Choroid plexus epithelial cell (primary cell): Measurements from ENCODE around the gene QRSL1.

Experiments used
- DNase-seq: peaks from one replicate; pipeline ENCODE4 v3.0.0-alpha.2; 2010; ENCODE audit warnings: low read depth
- H3K4me3 ChIP-seq: 2 replicates; pipeline ENCODE4 v1.5.1; 2011; ENCODE audit warnings: low read depth, mild to moderate bottlenecking, control low read depth, low read length, moderate library complexity
- TF ChIP-seq, protein P1 (sequence below): conservative IDR thresholded peaks from 2 replicates; pipeline ENCODE4 v1.5.1; 2011; ENCODE audit warnings: low read depth, mild to moderate bottlenecking, control low read depth, inconsistent platforms, low read length, moderate library complexity

Gene QRSL1

DNA sequence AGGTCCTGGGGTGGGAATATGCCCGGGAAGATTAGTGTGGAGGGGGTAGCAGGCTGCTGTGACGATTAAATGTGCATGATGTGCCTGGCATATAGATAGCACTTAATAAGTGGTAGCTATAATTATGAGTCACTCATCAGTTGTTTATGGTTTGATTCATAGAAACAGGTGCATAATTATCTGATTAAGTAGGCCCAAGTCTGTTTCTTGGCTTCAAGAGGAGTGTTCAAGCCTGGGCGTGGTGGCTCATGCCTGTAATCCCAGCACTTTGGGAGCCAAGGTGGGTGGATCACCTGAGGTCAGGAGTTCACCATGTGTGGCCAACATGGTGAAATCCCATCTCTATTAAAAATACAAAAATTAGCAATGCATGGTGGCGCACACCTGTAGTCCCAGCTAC lies 74.9 kb downstream of the QRSL1 start:
- no peak for DNase-seq
- TF ChIP-seq, protein P1, sequence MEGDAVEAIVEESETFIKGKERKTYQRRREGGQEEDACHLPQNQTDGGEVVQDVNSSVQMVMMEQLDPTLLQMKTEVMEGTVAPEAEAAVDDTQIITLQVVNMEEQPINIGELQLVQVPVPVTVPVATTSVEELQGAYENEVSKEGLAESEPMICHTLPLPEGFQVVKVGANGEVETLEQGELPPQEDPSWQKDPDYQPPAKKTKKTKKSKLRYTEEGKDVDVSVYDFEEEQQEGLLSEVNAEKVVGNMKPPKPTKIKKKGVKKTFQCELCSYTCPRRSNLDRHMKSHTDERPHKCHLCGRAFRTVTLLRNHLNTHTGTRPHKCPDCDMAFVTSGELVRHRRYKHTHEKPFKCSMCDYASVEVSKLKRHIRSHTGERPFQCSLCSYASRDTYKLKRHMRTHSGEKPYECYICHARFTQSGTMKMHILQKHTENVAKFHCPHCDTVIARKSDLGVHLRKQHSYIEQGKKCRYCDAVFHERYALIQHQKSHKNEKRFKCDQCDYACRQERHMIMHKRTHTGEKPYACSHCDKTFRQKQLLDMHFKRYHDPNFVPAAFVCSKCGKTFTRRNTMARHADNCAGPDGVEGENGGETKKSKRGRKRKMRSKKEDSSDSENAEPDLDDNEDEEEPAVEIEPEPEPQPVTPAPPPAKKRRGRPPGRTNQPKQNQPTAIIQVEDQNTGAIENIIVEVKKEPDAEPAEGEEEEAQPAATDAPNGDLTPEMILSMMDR: no peak
- no peak overlapping the region for H3K4me3 ChIP-seq

DNA sequence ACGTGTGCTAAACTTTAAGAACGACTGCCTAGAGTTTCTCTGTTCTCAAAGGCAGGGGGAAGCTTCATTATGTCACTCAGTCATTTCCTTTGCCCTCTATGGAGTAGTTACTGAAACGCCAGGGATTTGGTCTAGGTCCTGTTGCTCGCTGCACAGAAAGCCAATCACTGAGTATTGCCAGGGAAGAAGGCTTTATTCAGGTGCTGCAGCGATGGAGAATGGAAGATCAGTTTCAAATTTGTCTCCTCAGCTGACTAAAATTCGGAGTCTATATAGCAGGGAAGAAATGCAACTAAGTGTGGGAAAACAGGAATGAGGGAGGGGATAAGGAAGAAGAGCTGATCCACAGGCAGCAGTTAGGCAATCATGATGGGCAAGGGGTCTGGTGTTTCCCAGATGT lies 75.8 kb downstream of the QRSL1 start:
- TF ChIP-seq, protein P1: no peak
- no peak for DNase-seq
- no peak overlapping the region for H3K4me3 ChIP-seq

DNA sequence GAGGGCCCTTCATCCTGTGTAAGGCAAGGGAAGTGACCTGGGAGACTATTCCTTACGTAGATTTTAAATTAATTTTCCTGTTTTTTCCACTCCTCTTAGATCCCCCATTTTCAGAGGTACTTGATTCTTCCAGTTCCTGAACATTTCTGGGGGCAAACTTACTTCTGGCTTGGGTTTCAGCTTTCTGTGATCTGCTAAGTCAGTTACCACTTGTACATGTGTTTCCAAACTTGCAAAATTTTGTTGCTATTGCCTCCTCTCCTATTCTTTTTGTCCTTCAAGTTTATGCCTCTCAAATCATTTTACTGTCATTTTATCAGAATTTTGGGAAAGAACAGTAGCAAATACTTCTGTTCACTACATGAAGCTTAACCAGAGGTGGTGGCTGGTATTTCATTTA lies 81.2 kb downstream of the QRSL1 start:
- H3K4me3 ChIP-seq: no peak overlapping the region
- no peak for DNase-seq
- TF ChIP-seq, protein P1: no peak

DNA sequence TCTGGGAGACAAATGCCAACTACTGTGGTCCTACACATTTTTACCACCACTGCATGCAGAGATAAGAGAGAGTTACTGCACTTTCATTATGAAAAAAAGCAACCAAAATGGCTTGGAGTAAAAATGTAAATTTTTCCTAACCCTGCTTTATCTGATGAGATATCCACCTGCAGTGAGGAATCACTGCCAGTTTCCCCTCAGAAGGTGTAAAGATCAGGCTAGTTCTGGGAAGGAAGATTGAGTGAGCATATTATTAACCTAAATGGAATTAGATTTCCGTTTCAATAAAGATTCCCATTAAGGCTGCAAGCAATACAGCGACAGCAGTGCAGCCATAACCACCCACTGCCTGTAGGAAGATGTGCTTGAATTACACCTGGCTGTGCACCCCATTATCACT lies 84.9 kb downstream of the QRSL1 start:
- TF ChIP-seq, protein P1: no peak
- no peak for DNase-seq
- no peak overlapping the region for H3K4me3 ChIP-seq

DNA sequence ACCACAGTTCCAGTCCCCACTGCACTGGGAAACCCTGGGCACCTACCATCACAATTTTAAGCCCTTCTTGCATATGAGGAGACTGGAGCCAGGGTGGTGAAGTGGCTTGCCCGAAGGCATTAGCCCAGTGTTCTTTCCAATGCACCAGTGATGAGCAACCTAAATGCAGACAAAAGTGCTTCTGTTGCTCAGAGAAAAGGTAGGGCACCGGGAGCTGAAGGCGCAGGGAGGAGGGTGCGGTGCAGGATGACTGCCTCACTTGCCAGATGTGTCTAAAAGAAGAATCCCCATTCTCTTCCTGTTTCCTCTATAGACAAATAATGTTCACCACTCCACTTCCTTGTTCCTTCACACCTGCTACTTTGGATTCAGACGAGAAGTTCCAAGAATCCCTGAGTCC lies 86.5 kb downstream of the QRSL1 start:
- H3K4me3 ChIP-seq: no peak overlapping the region
- TF ChIP-seq, protein P1: no peak
- no peak for DNase-seq

DNA sequence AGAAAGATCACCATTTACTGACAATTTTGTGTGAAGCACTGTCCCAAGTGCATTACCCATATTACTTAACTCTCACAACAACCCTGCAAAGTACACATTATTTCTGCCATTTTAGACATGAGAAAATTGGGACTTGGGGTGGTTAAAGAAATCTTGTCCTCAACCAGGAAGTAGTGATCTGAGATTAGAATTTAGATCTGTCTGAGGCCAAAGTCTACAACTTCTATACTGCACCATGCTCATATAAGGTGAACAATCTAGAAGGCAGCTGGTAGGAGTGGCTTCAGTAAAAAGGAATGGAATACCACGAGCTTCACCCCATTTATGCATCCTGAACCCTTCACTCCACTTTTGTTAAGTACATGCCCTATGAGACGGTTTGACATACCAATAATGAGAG lies 87.6 kb downstream of the QRSL1 start:
- TF ChIP-seq, protein P1: no peak
- DNase-seq: no peak
- no peak overlapping the region for H3K4me3 ChIP-seq
